ENCODE results near the gene SERPINE1.

- TF ChIP-seq CTCF (IDR thresholded peaks at IDR 0.05; ENCODE audit: low read depth, low read length, poor library complexity, severe bottlenecking) (peak; percentile 34), EZH2phosphoT487 (IDR thresholded peaks at IDR 0.05; ENCODE audit: borderline replicate concordance, low read length) (no peak)
Measured at GRCh38 chr7:101156277-101156676, 29.4 kb downstream of the SERPINE1 start.

Measured in DOHH2 (cell line).